HCT116 (cell line): Measurements from ENCODE around the gene JPH3.

Source experiments
- CTCF ChIP-seq, 3 experiments: fragments of 200-600 bp in 1 of 3; sonication (generic) in 1 of 3; IDR thresholded peaks in 2 of 3; conservative IDR thresholded peaks in 1 of 3; 2 replicates each; pipeline ENCODE4 v1.5.1; 2012 to 2017; ENCODE audit warnings: low read depth in 2 of 3, low read length in 2 of 3, antibody characterized with exemption in 1 of 3, borderline replicate concordance in 1 of 3, control low read depth in 1 of 3, mild to moderate bottlenecking in 1 of 3, mixed read lengths in 1 of 3, mixed run types in 1 of 3, moderate library complexity in 1 of 3; ENCODE audit not compliant: insufficient read depth in 1 of 3
- EZH2phosphoT487 ChIP-seq: fragments of 200-600 bp; IDR thresholded peaks from 2 replicates; pipeline ENCODE4 v1.6.1; 2018; ENCODE audit warnings: antibody characterized with exemption, borderline replicate concordance

GRCh38 chr16:87704754-87705353 lies 102.5 kb downstream of the JPH3 start:
- TF ChIP-seq CTCF (IDR thresholded peaks at IDR 0.05 in 2 of 3, conservative IDR thresholded peaks at IDR 0.05 in 1 of 3; ENCODE audit: borderline replicate concordance in 1 of 3, insufficient read depth in 1 of 3, low read depth in 2 of 3, low read length in 2 of 3) (no peak), EZH2phosphoT487 (no peak)
